HepG2 (cell line): Measurements from ENCODE around the gene MCAM. TPM values are rescaled to one million over a fixed set of nuclear protein-coding genes. Genes with fewer than 3 reads are reported as not detected.

Experiments used
- ATAC-seq: fragments of 200-7000 bp; cut with Tn5 transposase; 3 replicates; pipeline ENCODE4 v1.9.1; 2020; ENCODE audit warnings: mild to moderate bottlenecking, moderate library complexity
- BruUV-seq: library from RNA; stranded (reverse); fragments of 400-500 nt; replicated peaks from 2 replicates; lab custom pipeline; 2021; lab: Mats Ljungman, UMichigan
- CTCF ChIA-PET: fragments of 300-600 bp; formaldehyde crosslinking; extraction: SDS; loops from one replicate; lab custom pipeline; 2021; ENCODE audit warnings: low total read pairs, inconsistent platforms, low intra/inter-chr PET ratio; lab: Yijun Ruan, JAX
- POLR2A ChIA-PET: fragments of 350-600 bp; sonication (Branson Sonifier 250); formaldehyde crosslinking; loops from one replicate; lab custom pipeline; 2020; ENCODE audit warnings: antibody characterized with exemption, inconsistent platforms; lab: Yijun Ruan, JAX
- DNase-seq: peaks from one replicate; pipeline ENCODE4 v3.0.0-alpha.2; 2015; ENCODE audit warnings: low spot score
- FAIRE-seq: peaks from 3 replicates; lab custom pipeline; 2011; peaks lifted over from hg19 to GRCh38; lab: Jason Lieb, UNC
- H2AFZ ChIP-seq: one replicate; pipeline ENCODE4 v1.6.1; 2011; ENCODE audit warnings: low read length, inconsistent platforms
- H3K27ac ChIP-seq: fragments of 300-600 bp; 3 replicates; pipeline ENCODE4 v1.8.0; 2011; ENCODE audit warnings: mixed run types, mild to moderate bottlenecking, mixed read lengths, low read length, inconsistent platforms; ENCODE audit not compliant: insufficient read depth; ENCODE audit errors: extremely low read length
- H3K27me3 ChIP-seq, 2 experiments: fragments of 200-600 bp in 1 of 2; 2 replicates in 1 of 2; 3 replicates in 1 of 2; pipeline versions ENCODE4 v1.6.0 to v1.8.0; 2011; ENCODE audit warnings: low read length in 2 of 2, mild to moderate bottlenecking in 2 of 2, moderate library complexity in 2 of 2, inconsistent platforms in 1 of 2; ENCODE audit not compliant: insufficient read depth in 2 of 2, control insufficient read depth in 1 of 2
- H3K36me3 ChIP-seq, 2 experiments: fragments of 200-600 bp in 1 of 2; replicated peaks in 1 of 2; 2 replicates in 1 of 2; 3 replicates in 1 of 2; pipeline versions ENCODE4 v1.5.1 to v1.8.0; 2011; ENCODE audit warnings: low read length in 2 of 2, inconsistent platforms in 1 of 2; ENCODE audit not compliant: insufficient read depth in 2 of 2, control insufficient read depth in 1 of 2
- H3K4me1 ChIP-seq: 2 replicates; pipeline ENCODE4 v1.5.1; 2012; ENCODE audit warnings: low read length, inconsistent platforms; ENCODE audit not compliant: insufficient read depth
- H3K4me2 ChIP-seq: 2 replicates; pipeline ENCODE4 v1.6.0; 2011; ENCODE audit warnings: low read depth, low read length, inconsistent platforms
- H3K4me3 ChIP-seq, 3 experiments: fragments of 200-600 bp in 1 of 3; sonication (generic), shearing (Covaris generic) in 1 of 3; replicated peaks in 1 of 3; 2 replicates each; pipeline ENCODE4 v1.5.1; 2011 to 2016; ENCODE audit warnings: low read length in 3 of 3, inconsistent platforms in 2 of 3, low read depth in 2 of 3, mild to moderate bottlenecking in 2 of 3, control low read depth in 1 of 3, mixed read lengths in 1 of 3; ENCODE audit not compliant: insufficient read depth in 1 of 3
- H3K79me2 ChIP-seq: one replicate; pipeline ENCODE4 v1.6.1; 2011; ENCODE audit warnings: low read length, inconsistent platforms; ENCODE audit not compliant: insufficient read depth
- H3K9ac ChIP-seq: 2 replicates; pipeline ENCODE4 v1.6.0; 2011; ENCODE audit warnings: mild to moderate bottlenecking, low read depth, low read length, inconsistent platforms; ENCODE audit not compliant: insufficient read depth
- H3K9me3 ChIP-seq: 2 replicates; pipeline ENCODE4 v1.5.1; 2012; ENCODE audit warnings: mild to moderate bottlenecking, low read length
- H4K20me1 ChIP-seq: 2 replicates; pipeline ENCODE4 v1.6.0; 2011; ENCODE audit warnings: inconsistent platforms, mild to moderate bottlenecking, low read length, moderate library complexity; ENCODE audit not compliant: insufficient read depth
- AGO1 ChIP-seq: fragments of 200-400 bp; formaldehyde crosslinking; IDR thresholded peaks from 2 replicates; pipeline ENCODE4 v1.6.1; 2017; ENCODE audit warnings: mild to moderate bottlenecking, low read depth, low read length, moderate library complexity; ENCODE audit not compliant: poor library complexity, severe bottlenecking
- AGO2 ChIP-seq: fragments of 200-400 bp; formaldehyde crosslinking; optimal IDR thresholded peaks from 2 replicates; pipeline ENCODE3; 2017; ENCODE audit warnings: mild to moderate bottlenecking, low read depth, low read length, moderate library complexity
- CREB1 ChIP-seq, 2 experiments: fragments of 450-650 bp in 1 of 2; IDR thresholded peaks; 2 replicates each; pipeline ENCODE4 v1.6.1; 2016 to 2017; ENCODE audit warnings: control low read depth in 1 of 2, mild to moderate bottlenecking in 1 of 2, missing compliant biosample characterization in 1 of 2, missing genetic modification characterization in 1 of 2
- DR1 ChIP-seq: sonication (generic); formaldehyde crosslinking; IDR thresholded peaks from 2 replicates; pipeline ENCODE4 v1.8.0; 2021; ENCODE audit warnings: mild to moderate bottlenecking, missing genetic modification reagents, inconsistent platforms
- GABPB1 ChIP-seq: IDR thresholded peaks from 2 replicates; pipeline ENCODE4 v1.6.1; 2016; ENCODE audit warnings: mild to moderate bottlenecking, missing genetic modification reagents, moderate library complexity, missing compliant biosample characterization
- GPN1 ChIP-seq: sonication (generic); formaldehyde crosslinking; IDR thresholded peaks from 2 replicates; pipeline ENCODE4 v1.5.1; 2020; ENCODE audit warnings: missing genetic modification reagents, borderline replicate concordance
- HIVEP1 ChIP-seq: sonication (generic); formaldehyde crosslinking; IDR thresholded peaks from 2 replicates; pipeline ENCODE4 v1.4.0; 2020; ENCODE audit warnings: mild to moderate bottlenecking, missing genetic modification reagents
- HMG20A ChIP-seq: IDR thresholded peaks from 2 replicates; pipeline ENCODE4 v1.6.1; 2016; ENCODE audit warnings: borderline replicate concordance
- HNRNPLL ChIP-seq: fragments of 200-400 bp; formaldehyde crosslinking; IDR thresholded peaks from 2 replicates; pipeline ENCODE4 v1.6.1; 2017; ENCODE audit warnings: mild to moderate bottlenecking, low read depth, low read length; ENCODE audit not compliant: poor library complexity, severe bottlenecking
- HOXA5 ChIP-seq: sonication (generic); formaldehyde crosslinking; IDR thresholded peaks from 2 replicates; pipeline ENCODE4 v1.4.0; 2020; ENCODE audit warnings: missing genetic modification reagents
- KDM2A ChIP-seq: sonication (generic); formaldehyde crosslinking; IDR thresholded peaks from 2 replicates; pipeline ENCODE4 v1.4.0; 2020; ENCODE audit warnings: low read depth, missing genetic modification reagents, borderline replicate concordance
- KDM5B ChIP-seq: sonication (generic); formaldehyde crosslinking; IDR thresholded peaks from 2 replicates; pipeline ENCODE4 v1.4.0; 2020; ENCODE audit warnings: missing genetic modification reagents, mild to moderate bottlenecking, borderline replicate concordance
- REPIN1 ChIP-seq: sonication (generic); formaldehyde crosslinking; IDR thresholded peaks from 2 replicates; pipeline ENCODE4 v1.8.0; 2022; ENCODE audit warnings: missing genetic modification reagents, low read depth, mild to moderate bottlenecking, borderline replicate concordance
- TCF7 ChIP-seq: sonication (generic); IDR thresholded peaks from 2 replicates; pipeline ENCODE4 v1.6.1; 2016; ENCODE audit warnings: antibody characterized with exemption, low read depth
- ZNF263 ChIP-seq: sonication (generic); formaldehyde crosslinking; IDR thresholded peaks from 2 replicates; pipeline ENCODE4 v1.4.0; 2020; ENCODE audit warnings: missing genetic modification reagents
- ZNF614 ChIP-seq: IDR thresholded peaks from 2 replicates; pipeline ENCODE4 v1.6.1; 2018; ENCODE audit warnings: missing biosample characterization, missing genetic modification reagents, inconsistent platforms, borderline replicate concordance
- WGBS: methylation state at CpG from one replicate; pipeline ENCODE4 v1.1.6; 2017; ENCODE audit warnings: low lambda C conversion rate; 5-methylcytosine and 5-hydroxymethylcytosine counted together
- in situ Hi-C: cut with HindIII; loops from 2 replicates; pipeline ENCODE4 v1.10.0; 2017; ENCODE audit warnings: low pct_unique_long_range_greater_than_20kb; ENCODE audit not compliant: extremely low pct_ligation_motif_present
- intact Hi-C: fragments of 100-400 bp; cut with micrococcal nuclease; formaldehyde crosslinking; loops from one replicate; pipeline ENCODE4 v1.10.0; 2022; ENCODE audit not compliant: unreplicated experiment
- polyA plus RNA-seq, 8 experiments: library from polyadenylated mRNA; depleted of rRNA in 3 of 8; stranded (reverse) in 7 of 8; unstranded in 1 of 8; fragments of >200 nt; fragmentation: Illumina TruSeq in 4 of 8; extraction: Trizol in 4 of 8; gene quantifications; 2 replicates each; pipeline versions ENCODE4 v1.2.1 to v1.2.3, GENCODE V29; 2011 to 2016; ENCODE audit warnings: low read depth in 4 of 8, missing spikeins in 1 of 8, mixed read lengths in 1 of 8; ENCODE audit not compliant: insufficient read depth in 1 of 8
- total RNA-seq, 5 experiments: library from RNA; depleted of rRNA; stranded (reverse); fragments of >200 nt; fragmentation: Illumina TruSeq; extraction: Trizol; gene quantifications; 2 replicates each; pipeline ENCODE4 v1.2.3, GENCODE V29; 2016; ENCODE audit warnings: low read depth in 1 of 5
- TF ChIP-seq, protein P1 (sequence below): sonication (generic); formaldehyde crosslinking; IDR thresholded peaks from 2 replicates; pipeline ENCODE4 v1.4.0; 2020; ENCODE audit warnings: missing genetic modification reagents
- TF ChIP-seq, protein P2 (sequence below): sonication (generic); formaldehyde crosslinking; IDR thresholded peaks from 2 replicates; pipeline ENCODE4 v1.4.0; 2020; ENCODE audit warnings: missing genetic modification reagents
- TF ChIP-seq, protein P3 (sequence below): sonication (generic); formaldehyde crosslinking; IDR thresholded peaks from 2 replicates; pipeline ENCODE4 v1.4.0; 2020; ENCODE audit warnings: mild to moderate bottlenecking, missing genetic modification reagents

MCAM gene
- total and polyA plus RNA-seq, 2 of the 13 experiments (the other 11 are each of a cell fraction or from before 2014, with no cell fraction given), result 12.1 to 15.2 TPM

DNA sequence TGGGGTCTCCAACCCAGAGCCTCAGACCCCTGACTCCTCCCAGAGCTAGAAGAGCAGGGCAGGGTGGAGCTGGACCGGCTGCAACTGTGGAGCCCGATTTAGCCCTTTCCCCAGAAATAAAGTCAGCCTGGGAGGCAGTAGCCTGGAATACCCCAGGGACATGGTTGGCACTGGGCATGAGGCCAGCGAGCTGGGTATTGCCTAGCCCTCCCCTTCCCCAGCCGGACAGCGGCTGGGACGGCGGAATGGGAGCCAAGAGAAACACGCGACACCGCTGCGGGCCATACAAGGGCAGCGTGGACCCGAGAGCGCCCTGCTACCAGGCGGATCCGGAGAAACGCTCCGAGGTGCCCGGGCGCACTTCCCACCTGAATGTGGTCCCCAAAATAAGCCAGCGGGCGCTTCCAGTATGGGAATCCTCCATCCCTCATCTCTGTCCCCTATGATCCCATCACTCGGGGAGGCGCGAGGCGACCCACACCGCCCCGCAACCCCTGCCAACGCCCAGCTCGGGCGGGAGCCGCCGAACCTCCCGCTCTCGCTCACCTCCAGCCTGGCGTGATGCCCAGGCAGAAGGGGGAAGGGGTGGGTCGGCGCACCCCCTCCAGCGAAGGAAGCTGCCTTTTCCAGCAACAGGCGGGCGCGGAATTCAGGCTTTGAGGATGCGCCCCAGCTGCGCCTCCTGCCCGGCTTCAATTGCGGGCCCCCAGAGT is 758 bp downstream of the MCAM start:
- Histone ChIP-seq H3K4me3 (peak overlapping the region; percentile 63 to 77 (median 76)), H3K9ac (peak overlapping the region; percentile 66; the same call in 1 of the 2 replicates), H3K9me3 (no peaks in the 10 kb centered on the region), H3K36me3 (no peaks in the 10 kb centered on the region), H2AFZ (no peak overlapping the region), H4K20me1 (no peaks in the 10 kb centered on the region), H3K27ac (no peak overlapping the region), H3K27me3 (peaks cover 0 to 9% of the 10 kb centered on the region in 2 experiments; a peak in 1 of 5 replicates), H3K79me2 (no peaks in the 10 kb centered on the region), H3K4me1 (peaks cover 50% of the 10 kb centered on the region), H3K4me2 (peak overlapping the region; percentile 88)
- CTCF ChIA-PET, result no interaction called here
- intact Hi-C loops (no loop called here), in situ Hi-C loops (no loop called here)
- WGBS, result 30% methylated on average over 20 of the region's 46 CpGs
- FAIRE-seq, result no peak
- ATAC-seq, result no peak
- TF ChIP-seq, protein P1, sequence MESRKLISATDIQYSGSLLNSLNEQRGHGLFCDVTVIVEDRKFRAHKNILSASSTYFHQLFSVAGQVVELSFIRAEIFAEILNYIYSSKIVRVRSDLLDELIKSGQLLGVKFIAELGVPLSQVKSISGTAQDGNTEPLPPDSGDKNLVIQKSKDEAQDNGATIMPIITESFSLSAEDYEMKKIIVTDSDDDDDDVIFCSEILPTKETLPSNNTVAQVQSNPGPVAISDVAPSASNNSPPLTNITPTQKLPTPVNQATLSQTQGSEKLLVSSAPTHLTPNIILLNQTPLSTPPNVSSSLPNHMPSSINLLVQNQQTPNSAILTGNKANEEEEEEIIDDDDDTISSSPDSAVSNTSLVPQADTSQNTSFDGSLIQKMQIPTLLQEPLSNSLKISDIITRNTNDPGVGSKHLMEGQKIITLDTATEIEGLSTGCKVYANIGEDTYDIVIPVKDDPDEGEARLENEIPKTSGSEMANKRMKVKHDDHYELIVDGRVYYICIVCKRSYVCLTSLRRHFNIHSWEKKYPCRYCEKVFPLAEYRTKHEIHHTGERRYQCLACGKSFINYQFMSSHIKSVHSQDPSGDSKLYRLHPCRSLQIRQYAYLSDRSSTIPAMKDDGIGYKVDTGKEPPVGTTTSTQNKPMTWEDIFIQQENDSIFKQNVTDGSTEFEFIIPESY (CRISPR knock-in tag), result 0 out of 2 replicates have a peak, but pooled peaks have one; percentile 14
- TF ChIP-seq GPN1 (CRISPR knock-in tag), result no peak
- 0 out of 2 replicates have a peak, but pooled peaks have one; percentile 25 for TF ChIP-seq KDM5B
- no peak for TF ChIP-seq DR1
- TF ChIP-seq HOXA5 (CRISPR knock-in tag), result no peak
- TF ChIP-seq AGO2, result peak; percentile 39
- TF ChIP-seq ZNF614 (CRISPR knock-in tag), result no peak
- TF ChIP-seq ZNF263 (CRISPR knock-in tag), result no peak
- TF ChIP-seq REPIN1 (CRISPR knock-in tag), result no peak
- TF ChIP-seq TCF7, result no peak
- 0 out of 2 replicates have a peak, but pooled peaks have one; percentile 1 for TF ChIP-seq KDM2A (CRISPR knock-in tag)
- TF ChIP-seq, protein P2, sequence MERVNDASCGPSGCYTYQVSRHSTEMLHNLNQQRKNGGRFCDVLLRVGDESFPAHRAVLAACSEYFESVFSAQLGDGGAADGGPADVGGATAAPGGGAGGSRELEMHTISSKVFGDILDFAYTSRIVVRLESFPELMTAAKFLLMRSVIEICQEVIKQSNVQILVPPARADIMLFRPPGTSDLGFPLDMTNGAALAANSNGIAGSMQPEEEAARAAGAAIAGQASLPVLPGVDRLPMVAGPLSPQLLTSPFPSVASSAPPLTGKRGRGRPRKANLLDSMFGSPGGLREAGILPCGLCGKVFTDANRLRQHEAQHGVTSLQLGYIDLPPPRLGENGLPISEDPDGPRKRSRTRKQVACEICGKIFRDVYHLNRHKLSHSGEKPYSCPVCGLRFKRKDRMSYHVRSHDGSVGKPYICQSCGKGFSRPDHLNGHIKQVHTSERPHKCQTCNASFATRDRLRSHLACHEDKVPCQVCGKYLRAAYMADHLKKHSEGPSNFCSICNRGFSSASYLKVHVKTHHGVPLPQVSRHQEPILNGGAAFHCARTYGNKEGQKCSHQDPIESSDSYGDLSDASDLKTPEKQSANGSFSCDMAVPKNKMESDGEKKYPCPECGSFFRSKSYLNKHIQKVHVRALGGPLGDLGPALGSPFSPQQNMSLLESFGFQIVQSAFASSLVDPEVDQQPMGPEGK (CRISPR knock-in tag), result peak; percentile 27; the same call in 1 of the 2 replicates
- peak; percentile 14 for TF ChIP-seq HNRNPLL
- no peak for TF ChIP-seq HMG20A
- TF ChIP-seq, protein P3, sequence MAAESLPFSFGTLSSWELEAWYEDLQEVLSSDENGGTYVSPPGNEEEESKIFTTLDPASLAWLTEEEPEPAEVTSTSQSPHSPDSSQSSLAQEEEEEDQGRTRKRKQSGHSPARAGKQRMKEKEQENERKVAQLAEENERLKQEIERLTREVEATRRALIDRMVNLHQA (CRISPR knock-in tag), result no peak
- TF ChIP-seq HIVEP1 (CRISPR knock-in tag), result no peak
- 0 out of 2 replicates have a peak, but pooled peaks have one; percentile 10 for TF ChIP-seq GABPB1 (CRISPR knock-in tag)
- no peak for TF ChIP-seq AGO1
- no peak for TF ChIP-seq CREB1 (IDR thresholded peaks at IDR 0.05)
- no peak for TF ChIP-seq CREB1 (CRISPR knock-in tag; IDR thresholded peaks at IDR 0.05)
- POLR2A ChIA-PET, result interaction anchor here (0.8 to 3.0 kb wide), 11 partner anchors 8 to 231 kb away, joined by 3 to 14 read pairs (median 4); partner anchors contain the start of genes HMBS and RNF26
- TSS peak; percentile 75 for BruUV-seq
- no peak for DNase-seq
